Measurements from ENCODE around the gene NUB1.

NUB1 gene

GRCh38 chr7:151337346-151337745 is 4.3 kb upstream of the NUB1 start:
- no peak for TF ChIP-seq CTCF (IDR thresholded peaks at IDR 0.05; ENCODE audit: insufficient read depth, missing control alignments)
- no peak for DNase-seq (ENCODE audit: insufficient read length, low spot score)

GRCh38 chr7:151338809-151339208 is 2.8 kb upstream of the NUB1 start:
- TF ChIP-seq CTCF (IDR thresholded peaks at IDR 0.05; ENCODE audit: insufficient read depth, missing control alignments) = no peak
- no peak for DNase-seq (ENCODE audit: insufficient read length, low spot score)
- FAIRE-seq = no peak

More at GRCh38 chr7:151337346-151337745, 4.3 kb upstream of the NUB1 start:
- no peak for FAIRE-seq

GRCh38 chr7:151339651-151340382 is 1.8 kb upstream of the NUB1 start:
- DNase-seq (ENCODE audit: insufficient read length, low spot score) (no peak), FAIRE-seq (no peak)
- no peak for TF ChIP-seq CTCF (IDR thresholded peaks at IDR 0.05; ENCODE audit: insufficient read depth, missing control alignments)

- FAIRE-seq = no peak
- TF ChIP-seq CTCF (IDR thresholded peaks at IDR 0.05; ENCODE audit: insufficient read depth, missing control alignments) = no peak
- DNase-seq (ENCODE audit: insufficient read length, low spot score) = no peak
These were observed 737 bp upstream of the NUB1 start for GRCh38 chr7:151340794-151341356.

GRCh38 chr7:151342102-151342646 is 562 bp downstream of the NUB1 start:
- TF ChIP-seq CTCF (IDR thresholded peaks at IDR 0.05; ENCODE audit: insufficient read depth, missing control alignments) = no peak
- FAIRE-seq = no peak
- DNase-seq (ENCODE audit: insufficient read length, low spot score) = no peak

- FAIRE-seq (no peak), DNase-seq (ENCODE audit: insufficient read length, low spot score) (no peak)
- TF ChIP-seq CTCF (IDR thresholded peaks at IDR 0.05; ENCODE audit: insufficient read depth, missing control alignments) = no peak
These were observed 1.2 kb downstream of the NUB1 start for GRCh38 chr7:151342811-151343210.

- DNase-seq (ENCODE audit: insufficient read length, low spot score) = no peak
- FAIRE-seq = no peak
- TF ChIP-seq CTCF (IDR thresholded peaks at IDR 0.05; ENCODE audit: insufficient read depth, missing control alignments) = no peak
These were observed 1.9 kb downstream of the NUB1 start for GRCh38 chr7:151343516-151343915.

Measured in D721Med (cell line).